ENCODE measurements around the gene LEAP2.
A peak's percentile ranks its signal among the peaks of the same experiment; 100 is the strongest.

LEAP2 gene

GRCh38 chr5:132873119-132873929, at the start of gene LEAP2:
Gene LEAP2, plus strand, starts transcription at chr5:132873668. Its CDS starts 27 bp downstream, at chr5:132873695.
- DNase-seq = no peak

- no peak for DNase-seq
Observed at GRCh38 chr5:132824426-132824825, 49.0 kb upstream of the LEAP2 start.

GRCh38 chr5:132825033-132825833, 48.2 kb upstream of the LEAP2 start:
- DNase-seq = no peak

- no peak for DNase-seq
Observed at GRCh38 chr5:132825834-132826391, 47.6 kb upstream of the LEAP2 start.

GRCh38 chr5:132826424-132827082, 46.9 kb upstream of the LEAP2 start:
- DNase-seq = no peak

GRCh38 chr5:132827943-132828673, 45.4 kb upstream of the LEAP2 start:
- DNase-seq = no peak

GRCh38 chr5:132828846-132829494, 44.5 kb upstream of the LEAP2 start:
- DNase-seq = no peak

GRCh38 chr5:132829742-132830435, 43.6 kb upstream of the LEAP2 start:
- peak; percentile 46 for DNase-seq

- DNase-seq = no peak
Observed at GRCh38 chr5:132830436-132831094, 42.9 kb upstream of the LEAP2 start, which contains the start of gene SHROOM1. Gene SHROOM1, minus strand, starts transcription at chr5:132830647. Its CDS starts 4,507 bp downstream, at chr5:132826140.

GRCh38 chr5:132831095-132831860, 42.2 kb upstream of the LEAP2 start:
- DNase-seq = no peak

GRCh38 chr5:132832612-132833011, 40.9 kb upstream of the LEAP2 start:
- no peak for DNase-seq

- DNase-seq = no peak
Observed at GRCh38 chr5:132834057-132834456, 39.4 kb upstream of the LEAP2 start.

GRCh38 chr5:132836852-132837251, 36.6 kb upstream of the LEAP2 start:
- DNase-seq = no peak

- no peak for DNase-seq
Observed at GRCh38 chr5:132837868-132838267, 35.6 kb upstream of the LEAP2 start.

- DNase-seq = no peak
Observed at GRCh38 chr5:132838516-132839282, 34.8 kb upstream of the LEAP2 start.

- DNase-seq = no peak
Observed at GRCh38 chr5:132839426-132840301, 33.8 kb upstream of the LEAP2 start.

- DNase-seq = no peak
Observed at GRCh38 chr5:132840313-132840712, 33.2 kb upstream of the LEAP2 start.

GRCh38 chr5:132840896-132841295, 32.6 kb upstream of the LEAP2 start:
- DNase-seq = no peak

All from NCI-H526 treated with DMSO at 0.1 percent for 48 hours (cell line).